ENCODE results near the gene IL10RA.

Gene IL10RA

GRCh38 chr11:117992136-117992535 is 5.9 kb downstream of the IL10RA start:
- DNase-seq (ENCODE audit: low spot score), result no peak

GRCh38 chr11:117992620-117993019 is 6.4 kb downstream of the IL10RA start:
- no peak for DNase-seq (ENCODE audit: low spot score)

- no peak for DNase-seq (ENCODE audit: low spot score)
These were observed 8.0 kb downstream of the IL10RA start for GRCh38 chr11:117993988-117994745.

GRCh38 chr11:117995472-117995871 is 9.3 kb downstream of the IL10RA start:
- no peak for DNase-seq (ENCODE audit: low spot score)

- no peak for DNase-seq (ENCODE audit: low spot score)
These were observed 9.9 kb downstream of the IL10RA start for GRCh38 chr11:117996058-117996457.

- DNase-seq (ENCODE audit: low spot score), result no peak
These were observed 11.2 kb downstream of the IL10RA start for GRCh38 chr11:117997406-117997805.

GRCh38 chr11:117997823-117998579 is 11.8 kb downstream of the IL10RA start:
- DNase-seq (ENCODE audit: low spot score), result no peak

- no peak for DNase-seq (ENCODE audit: low spot score)
These were observed 12.6 kb downstream of the IL10RA start for GRCh38 chr11:117998664-117999353.

GRCh38 chr11:117999354-117999993 is 13.3 kb downstream of the IL10RA start:
- DNase-seq (ENCODE audit: low spot score), result no peak

GRCh38 chr11:118000067-118000849 is 14.1 kb downstream of the IL10RA start:
- DNase-seq (ENCODE audit: low spot score), result no peak

GRCh38 chr11:118000850-118001228 is 14.6 kb downstream of the IL10RA start:
- DNase-seq (ENCODE audit: low spot score), result no peak

GRCh38 chr11:118001494-118001971 is 15.3 kb downstream of the IL10RA start:
- no peak for DNase-seq (ENCODE audit: low spot score)

GRCh38 chr11:118002010-118002540 is 15.9 kb downstream of the IL10RA start:
- DNase-seq (ENCODE audit: low spot score), result no peak

- DNase-seq (ENCODE audit: low spot score), result no peak
These were observed 16.6 kb downstream of the IL10RA start for GRCh38 chr11:118002541-118003423.

GRCh38 chr11:118003456-118003855 is 17.3 kb downstream of the IL10RA start:
- no peak for DNase-seq (ENCODE audit: low spot score)

GRCh38 chr11:118004543-118005223 is 18.5 kb downstream of the IL10RA start:
- DNase-seq (ENCODE audit: low spot score), result no peak

GRCh38 chr11:118005224-118006152 is 19.3 kb downstream of the IL10RA start:
- DNase-seq (ENCODE audit: low spot score), result no peak

- no peak for DNase-seq (ENCODE audit: low spot score)
These were observed 19.9 kb downstream of the IL10RA start for GRCh38 chr11:118006153-118006534.

All from HuH-7.5 (cell line).